Esophagus squamous epithelium (tissue), 4 donors: ENCODE measurements around the gene CRB2.

Source experiments
- CTCF ChIP-seq, 6 experiments: fragments of 450-650 bp in 4 of 6; fragments of 200-600 bp in 2 of 6; sonication (generic) in 2 of 6; IDR thresholded peaks; one replicate each; pipeline ENCODE4 v1.5.1; 2016 to 2019; ENCODE audit warnings: antibody characterized with exemption in 6 of 6, mild to moderate bottlenecking in 4 of 6, moderate library complexity in 4 of 6
- POLR2A ChIP-seq, 4 donors: fragments of 450-650 bp; IDR thresholded peaks; one replicate each; pipeline ENCODE4 v1.6.1; 2017; ENCODE audit warnings: antibody characterized with exemption in 4 of 4, mild to moderate bottlenecking in 4 of 4, moderate library complexity in 3 of 4

GRCh38 chr9:123419091-123419490 lies 63.1 kb downstream of the CRB2 start:
- TF ChIP-seq POLR2A (IDR thresholded peaks at IDR 0.05), result no peak
- no peak for TF ChIP-seq CTCF (IDR thresholded peaks at IDR 0.05)
